KMS-11 (cell line): Measurements from ENCODE around the gene DNAAF6.
"Not testable (repeated sequence)": the region's sequence is repeated elsewhere in the genome, so short reads cannot be mapped to it uniquely, and the experiment has no call there.

Experiments used
- H2AFZ ChIP-seq: fragments of 200-600 bp; sonication (generic); 2 replicates; pipeline ENCODE4 v1.6.1; 2016; ENCODE audit warnings: antibody characterized with exemption, mixed run types, low read depth
- H3K27ac ChIP-seq: fragments of 200-600 bp; sonication (generic); 2 replicates; pipeline ENCODE4 v1.6.1; 2016; ENCODE audit warnings: mild to moderate bottlenecking, mixed run types
- H3K27me3 ChIP-seq: fragments of 200-600 bp; sonication (generic); 2 replicates; pipeline ENCODE4 v1.6.1; 2017; ENCODE audit warnings: mild to moderate bottlenecking, low read depth, mixed run types, moderate library complexity; ENCODE audit not compliant: insufficient read depth
- H3K36me3 ChIP-seq: fragments of 200-600 bp; sonication (generic); 2 replicates; pipeline ENCODE4 v1.6.1; 2017; ENCODE audit warnings: mild to moderate bottlenecking, mixed run types; ENCODE audit not compliant: insufficient read depth
- H3K4me1 ChIP-seq: fragments of 200-600 bp; sonication (generic); 2 replicates; pipeline ENCODE4 v1.6.1; 2016; ENCODE audit warnings: mild to moderate bottlenecking, low read depth, mixed run types; ENCODE audit not compliant: poor library complexity, severe bottlenecking
- H3K4me2 ChIP-seq: fragments of 200-600 bp; sonication (generic); 2 replicates; pipeline ENCODE4 v1.7.0; 2016; ENCODE audit warnings: mild to moderate bottlenecking, mixed run types
- H3K4me3 ChIP-seq: fragments of 200-600 bp; sonication (generic); IDR thresholded peaks from 2 replicates; pipeline ENCODE4 v1.6.1; 2017; ENCODE audit warnings: low read depth, low read length, mixed read lengths; ENCODE audit not compliant: insufficient read depth
- H3K79me2 ChIP-seq: fragments of 200-600 bp; sonication (generic); 2 replicates; pipeline ENCODE4 v1.6.1; 2016; ENCODE audit warnings: low read depth, mixed run types; ENCODE audit not compliant: insufficient read depth
- H3K9ac ChIP-seq: fragments of 200-600 bp; sonication (generic); 2 replicates; pipeline ENCODE4 v1.6.1; 2016; ENCODE audit warnings: mild to moderate bottlenecking, mixed run types
- H4K20me1 ChIP-seq: fragments of 200-600 bp; sonication (generic); 2 replicates; pipeline ENCODE4 v1.6.1; 2016; ENCODE audit warnings: mild to moderate bottlenecking, mixed run types; ENCODE audit not compliant: insufficient read depth
- CTCF ChIP-seq: fragments of 200-600 bp; sonication (generic); conservative IDR thresholded peaks from 2 replicates; pipeline ENCODE4 v1.6.1; 2017; ENCODE audit warnings: low read depth, mild to moderate bottlenecking, antibody characterized with exemption, low read length, moderate library complexity, mixed read lengths

Gene DNAAF6

DNA sequence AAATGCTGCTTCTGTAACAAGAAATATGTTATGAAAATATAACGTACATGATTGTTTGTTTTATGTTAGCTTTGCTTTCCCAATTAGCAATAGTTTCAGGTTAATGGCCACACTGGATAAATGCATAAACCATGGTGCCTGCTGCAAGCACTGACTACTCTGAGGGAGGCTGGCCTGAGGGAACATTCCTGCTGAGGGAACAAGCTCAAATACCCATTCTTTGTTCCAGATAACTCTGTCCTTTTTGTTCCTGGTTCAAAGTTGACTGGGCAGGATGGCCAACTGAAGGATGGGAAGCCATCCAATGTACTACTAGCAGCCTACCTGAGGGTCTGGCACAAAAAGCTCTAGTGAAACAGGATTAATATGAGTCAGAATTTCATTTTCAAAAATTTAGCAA lies 37.7 kb upstream of the DNAAF6 start:
- Histone ChIP-seq H3K9ac (no peak overlapping the region), H3K36me3 (no peaks in the 10 kb centered on the region), H3K27me3 (no peaks in the 10 kb centered on the region), H3K27ac (no peak overlapping the region), H3K4me1 (no peaks in the 10 kb centered on the region), H3K4me3 (no peak overlapping the region), H3K4me2 (no peak overlapping the region), H2AFZ (no peak overlapping the region), H3K79me2 (no peaks in the 10 kb centered on the region), H4K20me1 (no peaks in the 10 kb centered on the region)
- TF ChIP-seq CTCF: no peak

DNA sequence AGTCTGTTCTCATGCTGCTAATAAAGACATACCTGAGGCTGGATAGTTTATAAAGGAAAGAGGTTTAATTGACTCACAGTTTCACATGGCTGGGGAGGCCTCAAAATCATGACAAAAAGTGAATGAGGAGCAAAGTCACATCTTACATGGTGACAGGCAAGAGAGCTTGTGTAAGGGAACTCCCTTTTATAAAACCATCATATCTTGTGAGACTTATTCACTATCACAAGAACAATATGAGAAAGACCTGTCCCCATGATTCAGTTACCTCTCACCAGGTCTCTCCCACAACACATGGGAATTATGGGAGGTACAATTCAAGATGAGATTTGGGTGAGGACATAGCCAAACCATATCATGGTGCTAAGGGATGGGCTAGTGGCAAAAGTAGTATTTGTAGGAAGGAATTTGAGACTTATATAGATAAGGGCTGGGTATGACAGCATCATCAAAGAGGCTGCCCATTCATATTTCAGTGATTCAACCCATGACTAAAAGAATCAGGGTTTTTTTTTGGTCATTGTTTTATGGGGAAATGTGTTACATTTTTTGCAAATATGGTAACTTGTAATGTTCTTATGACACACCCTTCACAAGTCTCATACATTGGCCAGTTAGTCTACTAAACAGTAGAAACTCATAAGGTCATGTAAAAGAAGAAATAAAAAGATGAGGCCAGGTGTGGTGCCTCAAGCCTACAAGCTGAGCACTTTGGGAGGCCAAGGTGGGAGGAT lies 34.9 kb upstream of the DNAAF6 start:
- H3K4me3 ChIP-seq: no peak overlapping the region
- no peaks in the 10 kb centered on the region for H3K4me1 ChIP-seq
- no peaks in the 10 kb centered on the region for H3K27me3 ChIP-seq
- no peaks in the 10 kb centered on the region for H4K20me1 ChIP-seq
- no peak overlapping the region for H3K9ac ChIP-seq
- no peak overlapping the region for H2AFZ ChIP-seq
- no peak overlapping the region for H3K27ac ChIP-seq
- TF ChIP-seq CTCF: no peak
- H3K4me2 ChIP-seq: no peak overlapping the region
- no peaks in the 10 kb centered on the region for H3K36me3 ChIP-seq
- H3K79me2 ChIP-seq: no peaks in the 10 kb centered on the region

DNA sequence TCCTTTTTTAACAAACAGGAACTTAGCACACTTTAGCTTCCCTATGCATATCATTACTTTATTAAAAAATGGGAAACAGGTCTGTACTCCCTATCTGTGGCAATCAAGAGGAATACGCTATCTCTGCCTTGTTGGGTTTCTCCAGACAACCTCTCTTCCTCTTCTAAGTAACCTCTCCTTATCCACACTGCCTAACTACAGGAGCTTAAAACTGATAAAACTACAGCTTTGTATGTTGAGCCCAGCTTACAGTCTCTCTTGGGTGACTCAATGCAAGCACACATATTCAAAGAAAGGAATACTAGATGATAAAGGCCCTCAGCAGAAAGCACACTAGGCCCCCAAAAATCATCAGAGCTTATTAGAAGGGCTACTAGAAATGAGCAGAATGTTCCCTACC lies 9.1 kb upstream of the DNAAF6 start:
- no peak overlapping the region for H2AFZ ChIP-seq
- H3K36me3 ChIP-seq: no peaks in the 10 kb centered on the region
- H3K4me2 ChIP-seq: no peak overlapping the region
- no peak overlapping the region for H3K4me3 ChIP-seq
- no peak overlapping the region for H3K9ac ChIP-seq
- no peaks in the 10 kb centered on the region for H4K20me1 ChIP-seq
- no peak for TF ChIP-seq CTCF
- H3K27me3 ChIP-seq: no peaks in the 10 kb centered on the region
- no peaks in the 10 kb centered on the region for H3K79me2 ChIP-seq
- no peak overlapping the region for H3K27ac ChIP-seq
- no peaks in the 10 kb centered on the region for H3K4me1 ChIP-seq

DNA sequence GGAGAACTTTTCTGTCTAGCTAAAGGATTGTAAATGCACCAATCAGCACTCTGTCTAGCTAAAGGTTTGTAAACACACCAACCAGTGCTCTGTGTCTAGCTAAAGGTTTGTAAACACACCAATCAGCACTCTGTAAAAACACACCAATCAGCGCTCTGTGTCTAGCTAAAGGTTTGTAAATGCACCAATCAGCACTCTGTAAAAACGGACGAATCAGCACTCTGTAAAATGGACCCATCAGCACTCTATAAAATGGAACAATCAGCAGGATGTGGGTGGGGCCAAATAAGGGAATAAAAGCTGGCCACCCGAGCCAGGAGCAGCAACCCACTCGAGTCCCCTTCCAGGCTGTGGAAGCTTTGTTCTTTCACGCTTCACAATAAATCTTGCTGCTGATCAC lies 8.3 kb upstream of the DNAAF6 start:
- H3K79me2 ChIP-seq, H3K36me3 ChIP-seq, H3K27me3 ChIP-seq, H3K27ac ChIP-seq, H4K20me1 ChIP-seq, H3K9ac ChIP-seq, H2AFZ ChIP-seq, H3K4me3 ChIP-seq, H3K4me1 ChIP-seq, H3K4me2 ChIP-seq: not testable (repeated sequence)

- Histone ChIP-seq H3K79me2 (no peaks in the 10 kb centered on the region), H2AFZ (no peak overlapping the region), H3K27me3 (no peaks in the 10 kb centered on the region), H4K20me1 (no peaks in the 10 kb centered on the region), H3K4me3 (no peak overlapping the region), H3K36me3 (no peaks in the 10 kb centered on the region), H3K9ac (no peak overlapping the region), H3K4me2 (no peak overlapping the region), H3K27ac (no peak overlapping the region), H3K4me1 (no peaks in the 10 kb centered on the region)
- TF ChIP-seq CTCF: no peak
These were observed 6.9 kb upstream of the DNAAF6 start for GRCh38 chrX:107199491-107199890.
